Rectal smooth muscle tissue (tissue), 1 donor: Measurements from ENCODE around the gene MALSU1.
"Not testable (repeated sequence)": the region's sequence is repeated elsewhere in the genome, so short reads cannot be mapped to it uniquely, and the experiment has no call there.

Experiments
- H3K27ac ChIP-seq: one replicate; pipeline ENCODE4 v1.7.0; 2013; ENCODE audit warnings: low read depth, low read length, inconsistent platforms
- H3K27me3 ChIP-seq: one replicate; pipeline ENCODE4 v1.7.0; 2013; ENCODE audit warnings: low read length; ENCODE audit not compliant: control insufficient read depth, insufficient read depth
- H3K36me3 ChIP-seq: one replicate; pipeline ENCODE4 v1.7.0; 2013; ENCODE audit warnings: low read length; ENCODE audit not compliant: control insufficient read depth, insufficient read depth
- H3K4me1 ChIP-seq: one replicate; pipeline ENCODE4 v1.7.0; 2013; ENCODE audit warnings: low read length; ENCODE audit not compliant: control insufficient read depth, insufficient read depth
- H3K4me3 ChIP-seq: one replicate; pipeline ENCODE4 v1.7.0; 2013; ENCODE audit warnings: low read length
- H3K9ac ChIP-seq: one replicate; pipeline ENCODE4 v1.7.0; 2013; ENCODE audit warnings: low read length

The MALSU1 gene

GRCh38 chr7:23292623-23293022 lies 6.5 kb upstream of the MALSU1 start:
- Histone ChIP-seq H3K27me3 (no peaks in the 10 kb centered on the region), H3K27ac (no peak overlapping the region), H3K36me3 (no peaks in the 10 kb centered on the region), H3K4me1 (no peaks in the 10 kb centered on the region), H3K9ac (no peak overlapping the region), H3K4me3 (no peak overlapping the region)

- H3K36me3 ChIP-seq = no peaks in the 10 kb centered on the region
- H3K27ac ChIP-seq = no peak overlapping the region
- H3K4me1 ChIP-seq = peaks cover 2% of the 10 kb centered on the region
- no peak overlapping the region for H3K9ac ChIP-seq
- no peak overlapping the region for H3K4me3 ChIP-seq
- H3K27me3 ChIP-seq = no peaks in the 10 kb centered on the region
Measured at GRCh38 chr7:23293500-23294073, 5.6 kb upstream of the MALSU1 start.

- Histone ChIP-seq H3K27ac (no peak overlapping the region), H3K4me3 (no peak overlapping the region), H3K9ac (no peak overlapping the region), H3K27me3 (no peaks in the 10 kb centered on the region), H3K4me1 (peaks cover 6% of the 10 kb centered on the region), H3K36me3 (no peaks in the 10 kb centered on the region)
Measured at GRCh38 chr7:23294549-23295400, 4.4 kb upstream of the MALSU1 start.

DNA sequence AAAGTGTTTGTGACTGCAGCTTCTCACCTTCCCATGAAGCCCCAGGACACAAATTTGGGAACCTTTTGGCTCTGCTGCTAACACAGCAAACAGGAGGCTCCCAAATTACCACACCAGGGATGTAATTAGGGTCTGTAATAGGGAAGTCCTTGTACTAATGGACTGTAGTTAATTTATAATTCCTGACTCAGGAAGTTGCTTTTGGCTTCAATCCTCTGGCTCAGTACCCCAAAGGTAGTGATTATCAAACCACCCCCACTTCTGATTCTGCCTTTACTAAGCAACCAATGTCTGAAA lies 3.8 kb upstream of the MALSU1 start:
- Histone ChIP-seq H3K27ac (no peak overlapping the region), H3K9ac (no peak overlapping the region), H3K36me3 (no peaks in the 10 kb centered on the region), H3K27me3 (no peaks in the 10 kb centered on the region), H3K4me3 (no peak overlapping the region), H3K4me1 (peaks cover 6% of the 10 kb centered on the region)

GRCh38 chr7:23298141-23298881 lies 828 bp upstream of the MALSU1 start:
- H3K9ac ChIP-seq = no peak overlapping the region
- peak overlapping the region; percentile 81 for H3K27ac ChIP-seq
- peaks cover 11% of the 10 kb centered on the region for H3K4me1 ChIP-seq
- H3K27me3 ChIP-seq = no peaks in the 10 kb centered on the region
- peak overlapping the region; percentile 57 for H3K4me3 ChIP-seq
- no peaks in the 10 kb centered on the region for H3K36me3 ChIP-seq

DNA sequence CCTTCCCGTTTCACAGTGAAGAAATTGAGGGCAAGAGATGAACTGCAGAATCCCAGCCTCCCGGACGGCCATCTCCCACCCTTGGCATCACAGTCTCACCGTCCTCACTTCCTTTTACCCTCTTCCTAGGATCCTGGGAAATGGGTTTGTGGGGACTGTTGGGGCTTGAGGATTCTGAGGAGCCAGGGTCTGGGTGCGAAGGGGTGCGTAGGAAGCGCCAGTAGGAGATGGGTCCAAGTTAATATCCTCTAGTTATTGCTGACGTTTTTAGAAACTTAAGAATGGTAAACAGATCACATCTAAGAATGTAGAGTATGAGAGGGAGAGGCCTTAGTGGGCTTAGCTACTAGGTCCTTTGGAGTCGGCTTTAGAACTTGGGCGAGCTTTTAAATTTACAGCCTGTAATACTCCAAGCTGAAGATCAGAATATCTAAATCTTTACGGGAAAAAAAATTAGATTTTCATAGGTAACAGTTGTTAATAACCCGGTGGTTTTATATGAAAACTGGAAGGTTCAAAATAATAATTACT lies 696 bp downstream of the MALSU1 start:
- H3K9ac ChIP-seq = peak overlapping the region; percentile 82
- H3K4me3 ChIP-seq = peak overlapping the region; percentile 98
- H3K27ac ChIP-seq = peak overlapping the region; percentile 81
- H3K27me3 ChIP-seq = no peaks in the 10 kb centered on the region
- H3K36me3 ChIP-seq = no peaks in the 10 kb centered on the region
- peaks cover 11% of the 10 kb centered on the region for H3K4me1 ChIP-seq

DNA sequence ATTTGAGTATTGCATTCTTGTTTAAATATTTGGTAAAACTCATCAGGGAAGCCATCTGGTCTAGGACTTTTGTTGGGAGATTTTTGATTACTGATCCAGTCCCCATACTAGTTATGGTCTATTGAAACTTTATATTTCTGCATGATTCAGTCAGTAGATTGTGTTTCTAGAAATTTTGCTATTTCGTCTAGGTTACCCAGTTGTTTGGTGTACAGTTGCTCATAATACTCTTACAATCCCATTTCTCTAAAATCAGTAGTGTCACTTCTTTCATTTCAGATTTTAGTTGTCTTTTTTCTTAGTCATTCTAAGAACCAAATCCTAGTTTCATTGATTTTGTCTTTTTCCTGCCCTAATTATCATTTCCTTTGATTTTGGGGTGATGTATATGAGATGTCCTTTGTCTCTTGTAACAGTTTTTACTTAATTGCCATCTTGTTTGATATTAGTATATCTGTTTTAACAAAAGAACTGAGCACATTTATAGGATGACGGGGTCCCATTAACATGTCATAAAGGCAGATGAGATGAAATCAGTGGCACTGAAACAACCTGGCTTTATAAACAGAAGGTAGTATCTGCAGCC lies 7.9 kb downstream of the MALSU1 start:
- Histone ChIP-seq H3K27me3 (no peaks in the 10 kb centered on the region), H3K4me3 (no peak overlapping the region), H3K36me3 (peaks cover 11% of the 10 kb centered on the region), H3K4me1 (no peaks in the 10 kb centered on the region), H3K27ac (no peak overlapping the region), H3K9ac (no peak overlapping the region)

GRCh38 chr7:23308754-23309153 lies 9.6 kb downstream of the MALSU1 start:
- Histone ChIP-seq H3K27ac (no peak overlapping the region), H3K4me3 (no peak overlapping the region), H3K9ac (no peak overlapping the region), H3K27me3 (no peaks in the 10 kb centered on the region), H3K36me3 (peaks cover 11% of the 10 kb centered on the region), H3K4me1 (no peaks in the 10 kb centered on the region)

GRCh38 chr7:23312141-23312540 lies 13.0 kb downstream of the MALSU1 start:
- H3K27ac ChIP-seq, H3K4me1 ChIP-seq, H3K9ac ChIP-seq, H3K27me3 ChIP-seq, H3K4me3 ChIP-seq: not testable (repeated sequence)
- peaks cover 11% of the 10 kb centered on the region for H3K36me3 ChIP-seq

- Histone ChIP-seq H3K4me1 (no peaks in the 10 kb centered on the region), H3K27ac (no peak overlapping the region), H3K4me3 (no peak overlapping the region), H3K9ac (no peak overlapping the region), H3K36me3 (no peaks in the 10 kb centered on the region), H3K27me3 (no peaks in the 10 kb centered on the region)
Measured at GRCh38 chr7:23315366-23315765, 16.2 kb downstream of the MALSU1 start.

DNA sequence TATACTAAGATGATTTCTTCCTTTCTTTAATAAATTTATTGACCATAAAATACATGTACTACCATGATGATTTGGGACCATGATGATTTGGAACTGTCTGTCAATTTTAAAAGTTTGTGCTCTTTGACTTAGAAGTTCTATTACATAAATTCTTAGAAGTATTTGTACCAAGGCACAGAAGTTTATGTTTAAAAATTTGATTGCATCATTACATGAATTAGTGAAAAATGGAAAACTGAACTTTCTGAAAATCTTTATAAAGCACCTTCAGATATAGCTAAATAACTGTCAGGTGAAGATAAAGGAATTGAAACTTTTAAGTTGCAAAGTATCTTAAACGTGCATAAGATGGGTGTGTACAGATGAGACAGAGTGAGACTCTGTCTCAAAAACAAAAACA lies 32.0 kb downstream of the MALSU1 start:
- Histone ChIP-seq H3K27ac (no peak overlapping the region), H3K9ac (no peak overlapping the region), H3K36me3 (no peaks in the 10 kb centered on the region), H3K4me3 (no peak overlapping the region), H3K4me1 (no peaks in the 10 kb centered on the region), H3K27me3 (no peaks in the 10 kb centered on the region)

GRCh38 chr7:23332193-23332592 lies 33.1 kb downstream of the MALSU1 start:
- Histone ChIP-seq H3K36me3 (no peaks in the 10 kb centered on the region), H3K4me3 (no peak overlapping the region), H3K27ac (no peak overlapping the region), H3K4me1 (no peaks in the 10 kb centered on the region), H3K9ac (no peak overlapping the region), H3K27me3 (no peaks in the 10 kb centered on the region)
